Measurements from ENCODE around the gene ZC3H13. TPM values are rescaled to one million over a fixed set of nuclear protein-coding genes. Genes with fewer than 3 reads are reported as not detected.

The ZC3H13 gene
- total and polyA plus RNA-seq, 2 donors (not counting 1 experiment from before 2014, with no cell fraction given), result 4.8 to 65.7 TPM

- H3K4me3 ChIP-seq (ENCODE audit: control extremely low read depth in 1 of 5, extremely low read depth in 1 of 5, insufficient read depth in 1 of 5, low read depth in 2 of 5, low read length in 4 of 5), result no peak overlapping the region
- no peaks in the 10 kb centered on the region for H3K79me2 ChIP-seq (ENCODE audit: control insufficient read depth, insufficient read depth, low read length)
- Mint-ChIP-seq H3K9me3 (ENCODE audit: insufficient read depth) (no peaks in the 10 kb centered on the region), H3K27me3 (peaks cover 6% of the 10 kb centered on the region), H3K27ac (no peak overlapping the region), H3K4me1 (no peaks in the 10 kb centered on the region), H3K4me3 (no peak overlapping the region)
- H3K9ac ChIP-seq (ENCODE audit: low read length), result no peak overlapping the region
- ChIA-PET CTCF (no interaction called here), POLR2A (no interaction called here)
- intact Hi-C loops (cut with micrococcal nuclease), result no loop called here
- H3K27ac ChIP-seq (ENCODE audit: low read length in 2 of 2), result no peak overlapping the region
- DNase-seq (no peak), ATAC-seq (ENCODE audit: low read depth) (no peak)
- no peaks in the 10 kb centered on the region for H4K20me1 ChIP-seq (ENCODE audit: control insufficient read depth, insufficient read depth, low read length, poor library complexity, severe bottlenecking)
- H2AFZ ChIP-seq (ENCODE audit: insufficient read depth, low read depth, low read length, poor library complexity, severe bottlenecking), result no peak overlapping the region
- H3K9me3 ChIP-seq (ENCODE audit: control extremely low read depth in 1 of 3, control insufficient read depth in 2 of 3, insufficient read depth in 1 of 3, low read length in 2 of 3), result no peaks in the 10 kb centered on the region
- TF ChIP-seq EZH2 (IDR thresholded peaks at IDR 0.05; ENCODE audit: borderline replicate concordance, insufficient read depth, low read depth, low read length, poor library complexity, severe bottlenecking), result no peak
- no peak for TF ChIP-seq CTCF (IDR thresholded peaks at IDR 0.05)
- peaks cover 0 to 4% (median 0%) of the 10 kb centered on the region in 4 experiments for H3K27me3 ChIP-seq (replicated peaks in 1 of 4; ENCODE audit: control extremely low read depth in 1 of 4, control insufficient read depth in 3 of 4, insufficient read depth in 4 of 4, low read length in 3 of 4)
- H3K4me2 ChIP-seq (replicated peaks; ENCODE audit: low read depth, low read length, poor library complexity, severe bottlenecking), result no peak overlapping the region
- no peaks in the 10 kb centered on the region for H3K36me3 ChIP-seq (replicated peaks in 1 of 2; ENCODE audit: control extremely low read depth in 1 of 2, control insufficient read depth in 1 of 2, extremely low read depth in 1 of 2, insufficient read depth in 2 of 2, low read length in 1 of 2)
- H3K4me1 ChIP-seq (ENCODE audit: control insufficient read depth in 2 of 2, insufficient read depth in 2 of 2, low read length in 2 of 2), result no peaks in the 10 kb centered on the region
Measured at GRCh38 chr13:46087481-46087880, 34.9 kb upstream of the ZC3H13 start.

GRCh38 chr13:46086985-46087384 is 34.4 kb upstream of the ZC3H13 start:
- no peaks in the 10 kb centered on the region for H3K4me1 Mint-ChIP-seq
- no peak overlapping the region for H3K4me3 ChIP-seq (ENCODE audit: control extremely low read depth in 1 of 5, extremely low read depth in 1 of 5, insufficient read depth in 1 of 5, low read depth in 2 of 5, low read length in 4 of 5)
- H3K27me3 Mint-ChIP-seq, result peaks cover 6% of the 10 kb centered on the region
- H3K4me3 Mint-ChIP-seq, result no peak overlapping the region
- no peak overlapping the region for H3K9ac ChIP-seq (ENCODE audit: low read length)
- no peaks in the 10 kb centered on the region for H3K9me3 Mint-ChIP-seq (ENCODE audit: insufficient read depth)
- POLR2A ChIA-PET, result no interaction called here
- ATAC-seq (ENCODE audit: low read depth) (no peak), DNase-seq (no peak)
- H3K4me2 ChIP-seq (replicated peaks; ENCODE audit: low read depth, low read length, poor library complexity, severe bottlenecking), result no peak overlapping the region
- H3K9me3 ChIP-seq (ENCODE audit: control extremely low read depth in 1 of 3, control insufficient read depth in 2 of 3, insufficient read depth in 1 of 3, low read length in 2 of 3), result no peaks in the 10 kb centered on the region
- no peak overlapping the region for H3K27ac Mint-ChIP-seq
- CTCF ChIA-PET, result no interaction called here
- peaks cover 0 to 4% (median 0%) of the 10 kb centered on the region in 4 experiments for H3K27me3 ChIP-seq (replicated peaks in 1 of 4; ENCODE audit: control extremely low read depth in 1 of 4, control insufficient read depth in 3 of 4, insufficient read depth in 4 of 4, low read length in 3 of 4)
- no peaks in the 10 kb centered on the region for H3K4me1 ChIP-seq (ENCODE audit: control insufficient read depth in 2 of 2, insufficient read depth in 2 of 2, low read length in 2 of 2)
- no peak overlapping the region for H2AFZ ChIP-seq (ENCODE audit: insufficient read depth, low read depth, low read length, poor library complexity, severe bottlenecking)
- intact Hi-C loops (cut with micrococcal nuclease), result no loop called here
- 96% methylated on average over 9 of the region's 12 CpGs for WGBS (ENCODE audit: insufficient coverage)
- no peak overlapping the region for H3K27ac ChIP-seq (ENCODE audit: low read length in 2 of 2)
- no peaks in the 10 kb centered on the region for H4K20me1 ChIP-seq (ENCODE audit: control insufficient read depth, insufficient read depth, low read length, poor library complexity, severe bottlenecking)
- no peaks in the 10 kb centered on the region for H3K79me2 ChIP-seq (ENCODE audit: control insufficient read depth, insufficient read depth, low read length)
- TF ChIP-seq EZH2 (IDR thresholded peaks at IDR 0.05; ENCODE audit: borderline replicate concordance, insufficient read depth, low read depth, low read length, poor library complexity, severe bottlenecking), result no peak
- TF ChIP-seq CTCF (IDR thresholded peaks at IDR 0.05), result no peak
- H3K36me3 ChIP-seq (replicated peaks in 1 of 2; ENCODE audit: control extremely low read depth in 1 of 2, control insufficient read depth in 1 of 2, extremely low read depth in 1 of 2, insufficient read depth in 2 of 2, low read length in 1 of 2), result no peaks in the 10 kb centered on the region

All from B cell (primary cell).